ENCODE measurements around the gene ETFB. TPM values are rescaled to one million over a fixed set of nuclear protein-coding genes. Genes with fewer than 3 reads are reported as not detected.
A peak's percentile ranks its signal among the peaks of the same experiment; 100 is the strongest.

Gene ETFB
- total and polyA plus RNA-seq, 9 of the 15 experiments (the other 6 are each of a cell fraction or from before 2014, with no cell fraction given), result 18.1 to 143 (median 96.1) TPM

DNA sequence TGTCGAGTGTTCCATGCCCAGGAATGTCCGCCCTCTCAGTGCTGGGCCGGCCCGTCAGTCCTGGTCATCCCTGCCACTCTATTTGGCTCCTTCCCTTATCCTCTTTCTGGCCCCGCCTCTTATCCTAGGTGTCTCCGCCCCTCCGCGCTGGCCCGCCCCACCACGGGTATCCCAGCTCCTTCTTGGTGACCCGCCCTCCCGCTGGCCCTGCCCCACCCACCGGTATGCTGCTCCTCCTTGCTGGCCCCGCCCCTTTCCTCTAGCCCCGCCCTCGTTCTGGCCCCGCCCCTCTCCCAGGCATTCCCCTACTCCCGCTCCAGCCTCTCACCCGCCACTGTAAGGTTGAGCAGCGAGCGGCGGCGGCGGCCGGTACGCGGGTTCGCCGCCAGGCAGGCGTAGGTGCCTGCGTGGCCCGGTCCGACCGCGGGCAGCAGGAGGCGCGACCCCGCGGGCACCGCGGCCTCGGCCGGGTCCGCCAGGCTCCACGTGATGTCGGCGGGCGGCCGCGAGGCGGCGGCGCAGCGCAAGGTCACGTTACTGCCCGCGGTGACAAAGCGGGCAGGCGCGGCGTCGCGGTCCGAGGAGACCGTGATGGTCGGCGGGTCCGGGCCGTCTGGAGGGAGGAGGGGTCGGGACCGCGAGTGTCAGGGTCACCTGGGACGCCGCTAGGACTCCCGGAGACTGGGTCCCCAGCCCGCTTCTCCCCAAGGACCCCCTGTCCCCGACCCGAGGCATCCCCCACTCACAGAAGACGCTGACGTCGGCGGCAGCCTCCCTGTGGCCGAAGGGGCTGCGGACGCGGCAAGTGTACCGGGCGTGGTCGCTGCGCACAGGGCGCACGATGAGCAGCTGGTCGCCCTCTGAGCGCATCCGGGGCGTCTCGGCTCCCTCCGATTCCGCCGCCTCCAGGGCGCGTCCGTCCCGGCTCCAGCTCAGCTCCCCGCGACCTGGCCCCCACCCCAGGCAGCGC, 26.2 kb downstream of the ETFB start (continued):
- TF ChIP-seq ZNF408 (CRISPR knock-in tag; IDR thresholded peaks at IDR 0.05; ENCODE audit: low read depth) (no peak), BHLHE40 (IDR thresholded peaks at IDR 0.05; ENCODE audit: low read length) (peak; percentile 93), ZNF696 (CRISPR knock-in tag; conservative IDR thresholded peaks at IDR 0.05) (no peak), MYC (IDR thresholded peaks at IDR 0.05; ENCODE audit: low read depth, low read length) (peak; percentile 81), MYC (CRISPR knock-in tag; IDR thresholded peaks at IDR 0.05; ENCODE audit: borderline replicate concordance, low read depth) (no peak), ZNF280B (CRISPR knock-in tag; IDR thresholded peaks at IDR 0.05) (no peak), ID3 (CRISPR knock-in tag; IDR thresholded peaks at IDR 0.05) (no peak), ID3 (tag; IDR thresholded peaks at IDR 0.05) (peak; percentile 75), POLR2AphosphoS5 (IDR thresholded peaks at IDR 0.05; ENCODE audit: control insufficient read depth, insufficient read depth, low read depth, low read length) (peak; percentile 55; the same call in 1 of the 2 replicates), TEAD4 (IDR thresholded peaks at IDR 0.05; ENCODE audit: low read length) (no peak; the same call in 1 of the 2 replicates), TEAD4 (CRISPR knock-in tag; IDR thresholded peaks at IDR 0.05; ENCODE audit: borderline replicate concordance) (peak; percentile 76; the same call in 1 of the 2 replicates), TEAD1 (CRISPR knock-in tag; IDR thresholded peaks at IDR 0.05) (peak in 1 of 2 experiments; percentile 86; a peak in 2 of 4 replicates), NFRKB (IDR thresholded peaks at IDR 0.05; ENCODE audit: low read depth) (peak; percentile 52; the same call in 1 of the 2 replicates), GABPB2 (CRISPR knock-in tag; conservative IDR thresholded peaks at IDR 0.05) (no peak), PHF8 (IDR thresholded peaks at IDR 0.05; ENCODE audit: borderline replicate concordance, low read length) (peak; percentile 75; the same call in 1 of the 2 replicates), ZNF274 (IDR thresholded peaks at IDR 0.05; ENCODE audit: borderline replicate concordance, low read depth, low read length) (no peak), POU5F1 (IDR thresholded peaks at IDR 0.05; ENCODE audit: borderline replicate concordance, low read depth, low read length, partially characterized antibody) (no peak), JUND (IDR thresholded peaks at IDR 0.05; ENCODE audit: borderline replicate concordance, low read depth, low read length) (0 out of 2 replicates have a peak, but pooled peaks have one; percentile 1), JUND (tag; IDR thresholded peaks at IDR 0.05; ENCODE audit: borderline replicate concordance, low read depth, low read length) (no peak; the same call in 2 of the 3 replicates), HCFC1 (IDR thresholded peaks at IDR 0.05; ENCODE audit: low read depth, low read length) (peak; percentile 32; the same call in 1 of the 2 replicates)
- TF ChIP-seq, protein P1, sequence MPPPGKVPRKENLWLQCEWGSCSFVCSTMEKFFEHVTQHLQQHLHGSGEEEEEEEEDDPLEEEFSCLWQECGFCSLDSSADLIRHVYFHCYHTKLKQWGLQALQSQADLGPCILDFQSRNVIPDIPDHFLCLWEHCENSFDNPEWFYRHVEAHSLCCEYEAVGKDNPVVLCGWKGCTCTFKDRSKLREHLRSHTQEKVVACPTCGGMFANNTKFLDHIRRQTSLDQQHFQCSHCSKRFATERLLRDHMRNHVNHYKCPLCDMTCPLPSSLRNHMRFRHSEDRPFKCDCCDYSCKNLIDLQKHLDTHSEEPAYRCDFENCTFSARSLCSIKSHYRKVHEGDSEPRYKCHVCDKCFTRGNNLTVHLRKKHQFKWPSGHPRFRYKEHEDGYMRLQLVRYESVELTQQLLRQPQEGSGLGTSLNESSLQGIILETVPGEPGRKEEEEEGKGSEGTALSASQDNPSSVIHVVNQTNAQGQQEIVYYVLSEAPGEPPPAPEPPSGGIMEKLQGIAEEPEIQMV (tag; conservative IDR thresholded peaks at IDR 0.05; ENCODE audit: low read depth), result peak; percentile 82; the same call in 1 of the 2 replicates
- TF ChIP-seq, protein P2, sequence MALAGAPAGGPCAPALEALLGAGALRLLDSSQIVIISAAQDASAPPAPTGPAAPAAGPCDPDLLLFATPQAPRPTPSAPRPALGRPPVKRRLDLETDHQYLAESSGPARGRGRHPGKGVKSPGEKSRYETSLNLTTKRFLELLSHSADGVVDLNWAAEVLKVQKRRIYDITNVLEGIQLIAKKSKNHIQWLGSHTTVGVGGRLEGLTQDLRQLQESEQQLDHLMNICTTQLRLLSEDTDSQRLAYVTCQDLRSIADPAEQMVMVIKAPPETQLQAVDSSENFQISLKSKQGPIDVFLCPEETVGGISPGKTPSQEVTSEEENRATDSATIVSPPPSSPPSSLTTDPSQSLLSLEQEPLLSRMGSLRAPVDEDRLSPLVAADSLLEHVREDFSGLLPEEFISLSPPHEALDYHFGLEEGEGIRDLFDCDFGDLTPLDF (CRISPR knock-in tag; IDR thresholded peaks at IDR 0.05), result no peak

Measured in K562 (cell line).